Measurements from ENCODE around the gene SPI1. TPM values are rescaled to one million over a fixed set of nuclear protein-coding genes. Genes with fewer than 3 reads are reported as not detected.

The SPI1 gene
- total RNA-seq, 1 experiment from 2014 or later = not detected

GRCh38 chr11:47400768-47401279, 22.5 kb upstream of the SPI1 start:
- intact Hi-C loops (cut with micrococcal nuclease; ENCODE audit: unreplicated experiment) = no loop called here
- Histone ChIP-seq H3K36me3 (ENCODE audit: control insufficient read depth, insufficient read depth, low read length) (no peaks in the 10 kb centered on the region), H3K4me1 (0 out of 2 replicates have a peak, but pooled peaks cover 4% of the 10 kb centered on the region), H3K4me3 (ENCODE audit: low read depth, low read length) (peak overlapping the region; percentile 45), H3K9me3 (no peaks in the 10 kb centered on the region), H3K27me3 (replicated peaks; ENCODE audit: control insufficient read depth, insufficient read depth, low read length) (no peaks in the 10 kb centered on the region)
- H3K9me3 Mint-ChIP-seq (ENCODE audit: unreplicated experiment) = no peaks in the 10 kb centered on the region
- peak overlapping the region; percentile 73 for H3K4me3 Mint-ChIP-seq (ENCODE audit: unreplicated experiment)
- no peaks in the 10 kb centered on the region for H3K36me3 Mint-ChIP-seq (ENCODE audit: insufficient read depth, unreplicated experiment)
- no peak overlapping the region for H3K27ac Mint-ChIP-seq (ENCODE audit: unreplicated experiment)
- ChIA-PET POLR2A (interaction anchor here (0.6 to 1.3 kb wide), 2 partner anchors 26 to 152 kb away, joined by 3 read pairs; partner anchors contain the start of genes ACP2 and PSMC3), CTCF (interaction anchor here (0.6 to 0.7 kb wide), 2 partner anchors 45 to 153 kb away, joined by 3 to 8 read pairs; no protein-coding TSS in a partner anchor)
- DNase-seq = no peak
- no peaks in the 10 kb centered on the region for H3K4me1 Mint-ChIP-seq (ENCODE audit: low read depth, unreplicated experiment)
- no TSS peak for BruUV-seq (replicated peaks)
- H3K27me3 Mint-ChIP-seq (ENCODE audit: insufficient read depth, unreplicated experiment) = no peaks in the 10 kb centered on the region
- TF ChIP-seq, protein P1, sequence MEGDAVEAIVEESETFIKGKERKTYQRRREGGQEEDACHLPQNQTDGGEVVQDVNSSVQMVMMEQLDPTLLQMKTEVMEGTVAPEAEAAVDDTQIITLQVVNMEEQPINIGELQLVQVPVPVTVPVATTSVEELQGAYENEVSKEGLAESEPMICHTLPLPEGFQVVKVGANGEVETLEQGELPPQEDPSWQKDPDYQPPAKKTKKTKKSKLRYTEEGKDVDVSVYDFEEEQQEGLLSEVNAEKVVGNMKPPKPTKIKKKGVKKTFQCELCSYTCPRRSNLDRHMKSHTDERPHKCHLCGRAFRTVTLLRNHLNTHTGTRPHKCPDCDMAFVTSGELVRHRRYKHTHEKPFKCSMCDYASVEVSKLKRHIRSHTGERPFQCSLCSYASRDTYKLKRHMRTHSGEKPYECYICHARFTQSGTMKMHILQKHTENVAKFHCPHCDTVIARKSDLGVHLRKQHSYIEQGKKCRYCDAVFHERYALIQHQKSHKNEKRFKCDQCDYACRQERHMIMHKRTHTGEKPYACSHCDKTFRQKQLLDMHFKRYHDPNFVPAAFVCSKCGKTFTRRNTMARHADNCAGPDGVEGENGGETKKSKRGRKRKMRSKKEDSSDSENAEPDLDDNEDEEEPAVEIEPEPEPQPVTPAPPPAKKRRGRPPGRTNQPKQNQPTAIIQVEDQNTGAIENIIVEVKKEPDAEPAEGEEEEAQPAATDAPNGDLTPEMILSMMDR (IDR thresholded peaks at IDR 0.05; ENCODE audit: insufficient read depth in 1 of 2, low read depth in 1 of 2, low read length in 1 of 2, severe bottlenecking in 1 of 2, unreplicated experiment in 1 of 2) = no peak

- intact Hi-C loops (cut with micrococcal nuclease; ENCODE audit: unreplicated experiment) = no loop called here
- H3K4me3 Mint-ChIP-seq (ENCODE audit: unreplicated experiment) = peak overlapping the region; percentile 73
- Histone ChIP-seq H3K36me3 (ENCODE audit: control insufficient read depth, insufficient read depth, low read length) (no peaks in the 10 kb centered on the region), H3K4me1 (0 out of 2 replicates have a peak, but pooled peaks cover 4% of the 10 kb centered on the region), H3K27me3 (replicated peaks; ENCODE audit: control insufficient read depth, insufficient read depth, low read length) (no peaks in the 10 kb centered on the region), H3K9me3 (no peaks in the 10 kb centered on the region), H3K4me3 (ENCODE audit: low read depth, low read length) (peak overlapping the region; percentile 45)
- no peaks in the 10 kb centered on the region for H3K27me3 Mint-ChIP-seq (ENCODE audit: insufficient read depth, unreplicated experiment)
- no peaks in the 10 kb centered on the region for H3K4me1 Mint-ChIP-seq (ENCODE audit: low read depth, unreplicated experiment)
- TF ChIP-seq, protein P1 (IDR thresholded peaks at IDR 0.05; ENCODE audit: insufficient read depth in 1 of 2, low read depth in 1 of 2, low read length in 1 of 2, severe bottlenecking in 1 of 2, unreplicated experiment in 1 of 2) = no peak
- ChIA-PET POLR2A (interaction anchor here (0.6 to 1.3 kb wide), 2 partner anchors 27 to 151 kb away, joined by 3 read pairs; partner anchors contain the start of genes ACP2 and PSMC3), CTCF (interaction anchor here (0.6 to 0.7 kb wide), 4 partner anchors 23 to 153 kb away, joined by 3 to 8 read pairs (median 4); no protein-coding TSS in a partner anchor)
- no peaks in the 10 kb centered on the region for H3K36me3 Mint-ChIP-seq (ENCODE audit: insufficient read depth, unreplicated experiment)
- peak in 1 of 2 experiments; percentile 32 for DNase-seq
- no peak overlapping the region for H3K27ac Mint-ChIP-seq (ENCODE audit: unreplicated experiment)
- no TSS peak for BruUV-seq (replicated peaks)
- no peaks in the 10 kb centered on the region for H3K9me3 Mint-ChIP-seq (ENCODE audit: unreplicated experiment)
Measured at GRCh38 chr11:47399860-47400767, 21.8 kb upstream of the SPI1 start.

GRCh38 chr11:47398551-47398950, 20.2 kb upstream of the SPI1 start:
- BruUV-seq (replicated peaks) = no TSS peak
- H3K27me3 Mint-ChIP-seq (ENCODE audit: insufficient read depth, unreplicated experiment) = no peaks in the 10 kb centered on the region
- POLR2A ChIA-PET = no interaction called here
- no peak overlapping the region for H3K4me3 ChIP-seq (ENCODE audit: low read depth, low read length)
- H3K9me3 Mint-ChIP-seq (ENCODE audit: unreplicated experiment) = no peaks in the 10 kb centered on the region
- H3K27me3 ChIP-seq (replicated peaks; ENCODE audit: control insufficient read depth, insufficient read depth, low read length) = no peaks in the 10 kb centered on the region
- H3K9me3 ChIP-seq = no peaks in the 10 kb centered on the region
- TF ChIP-seq, protein P1 (IDR thresholded peaks at IDR 0.05; ENCODE audit: insufficient read depth in 1 of 2, low read depth in 1 of 2, low read length in 1 of 2, severe bottlenecking in 1 of 2, unreplicated experiment in 1 of 2) = no peak
- intact Hi-C loops (cut with micrococcal nuclease; ENCODE audit: unreplicated experiment) = no loop called here
- H3K4me1 ChIP-seq = 0 out of 2 replicates have a peak, but pooled peaks cover 4% of the 10 kb centered on the region
- H3K27ac Mint-ChIP-seq (ENCODE audit: unreplicated experiment) = no peak overlapping the region
- CTCF ChIA-PET = no interaction called here
- DNase-seq = no peak
- no peaks in the 10 kb centered on the region for H3K36me3 Mint-ChIP-seq (ENCODE audit: insufficient read depth, unreplicated experiment)
- H3K36me3 ChIP-seq (ENCODE audit: control insufficient read depth, insufficient read depth, low read length) = no peaks in the 10 kb centered on the region
- H3K4me3 Mint-ChIP-seq (ENCODE audit: unreplicated experiment) = no peak overlapping the region
- H3K4me1 Mint-ChIP-seq (ENCODE audit: low read depth, unreplicated experiment) = no peaks in the 10 kb centered on the region

All from Caco-2 (cell line).